CD4-positive, alpha-beta T cell treated with Interleukin-12 subunit alpha and Interleukin-12 subunit beta, for 1 hour (primary cell): ENCODE measurements around the gene CRYBG1.
"Not testable (repeated sequence)": the region's sequence is repeated elsewhere in the genome, so short reads cannot be mapped to it uniquely, and the experiment has no call there.

Experiments
- DNase-seq: peaks from one replicate; pipeline ENCODE4 v3.0.0-alpha.2; 2020

CRYBG1 gene

DNA sequence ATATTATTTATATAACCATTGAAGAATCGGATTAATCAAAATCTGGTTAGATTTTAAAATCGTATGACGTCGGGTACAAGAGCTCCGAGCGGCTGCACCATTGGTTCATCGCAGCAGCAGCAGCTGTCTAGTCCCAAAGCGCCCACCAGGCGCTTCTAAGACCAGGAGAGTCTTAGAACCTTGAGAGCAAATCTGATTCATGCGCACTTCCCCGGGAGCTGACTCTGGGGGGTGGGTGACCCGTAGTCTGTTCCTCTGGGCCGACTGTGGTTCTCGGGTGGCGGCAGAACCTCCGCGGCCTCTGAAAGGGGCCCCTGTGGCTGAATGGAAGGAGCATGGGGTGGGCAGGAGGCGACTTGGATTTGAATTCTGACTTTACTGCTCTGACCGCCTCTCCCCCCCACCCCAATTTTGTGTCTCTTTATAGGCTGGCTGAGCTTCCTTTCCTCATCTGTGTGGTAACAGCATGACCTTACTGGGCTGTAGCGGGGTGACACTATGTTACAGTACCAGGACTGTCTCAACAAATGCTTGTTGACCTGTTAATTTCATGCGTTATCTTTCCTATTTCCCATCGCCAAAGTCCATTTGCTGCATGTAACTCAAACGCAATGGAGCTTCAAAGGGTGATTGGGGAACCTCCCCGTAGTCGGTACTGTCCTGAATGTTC lies 149.0 kb downstream of the CRYBG1 start:
- no peak for DNase-seq

DNA sequence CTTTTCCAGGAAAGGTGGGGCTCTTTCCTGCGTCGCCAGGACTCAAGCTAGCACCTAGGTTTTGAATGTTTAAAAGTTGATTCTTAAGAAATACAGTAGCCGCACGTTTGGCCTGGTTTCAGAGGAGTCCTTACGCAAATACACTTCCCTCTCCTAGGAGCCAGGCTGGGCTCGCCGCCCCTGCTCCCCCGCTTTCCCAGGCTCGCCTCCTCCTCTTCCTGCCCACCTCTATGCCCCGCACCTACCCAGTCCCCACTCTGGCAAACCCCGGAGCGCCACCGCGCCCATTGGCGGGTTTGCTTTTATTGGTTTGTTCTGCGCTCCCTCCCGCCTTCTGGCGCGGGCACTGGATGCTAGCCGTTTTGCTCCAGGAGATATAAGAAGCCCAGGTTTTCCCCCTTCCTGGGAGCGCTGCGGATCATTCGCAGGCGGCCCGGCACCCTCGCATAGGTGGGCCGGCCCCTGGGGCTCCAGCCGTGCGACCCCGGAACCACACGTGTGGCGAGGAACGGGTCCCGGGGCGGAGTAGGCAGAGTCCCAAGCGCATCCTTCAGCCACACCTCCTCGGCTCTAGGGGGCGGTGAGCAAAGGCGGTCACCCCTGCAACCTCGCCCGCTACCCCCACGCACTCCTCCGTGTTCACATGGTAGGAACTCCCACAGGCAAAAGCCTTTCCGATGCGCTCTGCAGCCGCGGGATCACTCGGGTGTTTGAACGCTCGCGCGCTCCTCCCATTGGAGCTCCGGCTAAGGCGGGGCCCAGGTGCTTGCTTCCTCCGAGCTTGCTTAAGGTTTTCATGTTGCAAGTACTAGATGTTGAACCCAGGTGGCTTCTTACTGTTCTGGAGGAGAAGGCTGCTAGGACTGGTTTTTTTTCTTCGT lies 149.8 kb downstream of the CRYBG1 start:
- DNase-seq: peak; percentile 72

DNA sequence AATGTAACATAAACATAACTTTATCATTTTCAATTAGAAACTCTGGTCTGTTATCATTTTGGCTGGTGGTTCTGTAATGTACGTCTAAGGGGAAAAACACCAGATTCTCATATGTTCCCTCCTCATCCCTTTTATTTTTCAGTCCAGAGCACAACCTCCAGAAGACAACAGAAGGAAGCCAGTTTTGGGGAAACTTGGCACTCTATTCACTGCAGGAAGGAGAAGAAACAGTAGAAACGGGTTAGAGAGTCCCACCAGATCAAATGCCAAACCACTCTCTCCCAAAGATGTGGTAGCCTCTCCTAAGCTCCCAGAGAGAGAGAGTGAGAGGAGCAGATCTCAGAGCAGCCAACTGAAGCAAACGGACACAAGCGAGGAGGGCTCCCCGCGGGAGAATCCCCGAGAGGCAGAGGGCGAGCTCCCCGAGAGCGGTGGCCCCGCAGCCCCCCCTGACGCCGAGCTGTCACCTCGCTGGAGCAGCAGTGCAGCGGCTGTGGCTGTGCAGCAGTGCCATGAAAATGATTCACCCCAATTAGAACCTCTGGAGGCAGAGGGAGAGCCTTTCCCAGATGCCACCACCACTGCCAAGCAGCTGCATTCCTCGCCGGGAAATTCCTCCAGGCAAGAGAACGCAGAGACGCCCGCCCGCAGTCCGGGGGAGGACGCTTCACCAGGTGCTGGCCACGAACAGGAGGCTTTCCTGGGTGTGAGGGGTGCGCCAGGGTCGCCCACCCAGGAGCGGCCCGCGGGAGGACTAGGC lies 151.0 kb downstream of the CRYBG1 start:
- peak; percentile 45 for DNase-seq

DNA sequence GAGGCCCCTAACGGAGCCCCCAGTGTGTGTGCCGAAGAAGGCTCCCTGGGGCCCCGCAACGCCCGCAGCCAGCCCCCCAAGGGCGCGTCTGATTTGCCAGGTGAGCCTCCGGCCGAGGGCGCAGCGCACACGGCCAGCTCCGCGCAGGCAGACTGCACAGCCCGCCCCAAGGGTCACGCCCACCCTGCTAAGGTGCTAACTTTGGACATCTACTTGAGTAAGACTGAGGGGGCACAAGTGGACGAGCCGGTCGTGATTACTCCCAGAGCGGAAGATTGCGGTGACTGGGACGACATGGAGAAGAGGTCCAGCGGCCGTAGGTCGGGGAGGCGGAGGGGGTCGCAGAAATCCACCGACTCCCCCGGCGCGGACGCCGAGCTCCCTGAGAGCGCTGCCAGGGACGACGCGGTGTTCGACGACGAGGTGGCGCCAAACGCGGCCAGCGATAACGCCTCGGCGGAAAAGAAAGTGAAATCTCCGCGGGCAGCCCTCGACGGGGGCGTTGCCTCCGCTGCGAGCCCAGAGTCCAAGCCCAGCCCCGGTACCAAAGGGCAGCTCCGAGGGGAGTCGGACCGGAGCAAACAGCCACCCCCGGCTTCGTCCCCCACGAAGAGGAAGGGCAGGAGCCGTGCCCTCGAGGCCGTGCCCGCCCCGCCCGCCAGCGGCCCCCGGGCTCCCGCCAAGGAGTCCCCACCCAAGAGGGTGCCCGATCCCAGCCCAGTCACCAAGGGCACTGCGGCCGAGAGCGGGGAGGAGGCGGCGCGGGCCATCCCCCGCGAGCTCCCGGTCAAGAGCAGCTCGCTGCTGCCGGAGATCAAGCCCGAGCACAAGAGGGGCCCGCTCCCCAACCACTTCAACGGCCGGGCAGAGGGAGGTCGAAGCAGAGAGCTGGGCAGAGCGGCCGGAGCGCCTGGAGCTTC lies 151.8 kb downstream of the CRYBG1 start:
- peak; percentile 81 for DNase-seq

DNA sequence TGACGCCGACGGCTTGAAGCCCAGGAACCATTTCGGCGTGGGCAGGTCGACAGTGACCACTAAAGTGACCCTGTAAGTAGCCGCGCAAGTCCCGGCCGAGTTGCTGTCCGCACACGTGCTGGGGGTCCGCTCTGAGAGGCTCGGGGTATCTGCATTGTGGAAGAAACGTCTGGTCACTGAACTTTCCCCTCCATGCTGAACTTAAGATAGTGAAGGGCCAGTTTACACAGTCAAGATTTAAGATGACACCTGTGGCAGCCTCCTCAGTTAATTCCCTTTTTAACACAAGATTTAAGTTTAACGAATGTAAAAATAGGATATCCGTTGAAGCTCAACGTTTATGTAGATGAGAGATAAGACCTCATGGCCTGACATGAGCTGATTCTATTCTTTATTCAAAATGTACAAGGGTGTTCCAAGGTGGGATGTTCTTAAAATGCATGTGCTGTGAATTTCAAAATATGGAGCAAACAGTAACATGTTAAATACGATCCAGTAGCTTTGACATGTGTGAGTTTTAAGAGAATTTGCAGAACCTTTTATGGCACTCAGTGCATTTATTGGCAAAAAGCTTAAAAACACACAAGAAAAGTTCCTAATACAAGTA lies 152.6 kb downstream of the CRYBG1 start:
- DNase-seq: no peak

DNA sequence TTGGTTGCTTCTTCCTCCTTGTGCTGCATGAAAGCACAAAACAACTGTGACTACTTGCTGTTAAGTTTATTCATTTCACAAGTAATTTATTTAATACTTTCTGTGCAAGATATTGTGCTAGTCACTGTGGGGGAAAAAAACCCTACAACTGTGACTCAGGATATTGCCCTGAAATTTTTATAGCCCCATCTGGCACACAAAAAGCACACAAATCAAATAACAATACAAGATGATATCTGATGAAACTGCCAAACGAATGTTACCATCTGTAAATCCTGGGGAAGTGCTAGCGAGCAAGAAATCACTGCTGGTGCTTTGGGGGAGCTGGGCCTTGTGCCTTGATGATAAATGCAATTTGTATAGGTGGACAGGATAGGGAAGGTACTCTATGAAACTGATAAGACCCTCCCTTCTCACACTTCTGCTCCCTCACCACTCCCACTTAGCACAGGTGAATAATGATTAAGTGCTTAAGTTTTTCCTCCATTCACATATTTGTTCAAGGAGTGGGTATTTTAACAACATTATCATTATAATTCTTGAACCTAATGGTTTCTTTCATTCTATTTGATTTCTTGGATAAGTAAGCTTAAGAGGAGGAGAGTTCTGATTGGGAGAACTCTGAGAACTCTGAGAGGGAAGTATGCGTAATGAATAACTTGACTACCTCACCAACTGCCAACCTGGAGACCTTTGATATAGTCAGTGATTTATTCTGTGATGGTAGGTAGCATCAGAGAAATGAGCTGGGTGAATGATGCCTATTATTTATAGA lies 153.5 kb downstream of the CRYBG1 start:
- no peak for DNase-seq

DNA sequence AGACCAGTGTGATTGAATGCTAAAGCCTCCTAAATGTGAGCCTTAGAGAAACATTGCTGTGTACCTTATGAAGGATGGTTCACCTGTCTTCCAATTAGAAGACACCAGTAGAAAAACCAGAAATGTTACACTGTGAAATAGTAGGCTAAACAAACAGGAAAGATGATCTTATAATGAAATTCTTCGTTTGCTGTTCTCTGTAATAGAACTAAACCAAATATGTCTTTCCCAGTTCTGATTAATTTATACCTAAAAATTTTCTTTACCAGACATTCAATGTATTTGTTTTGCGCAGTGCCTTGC lies 154.0 kb downstream of the CRYBG1 start:
- no peak for DNase-seq

DNA sequence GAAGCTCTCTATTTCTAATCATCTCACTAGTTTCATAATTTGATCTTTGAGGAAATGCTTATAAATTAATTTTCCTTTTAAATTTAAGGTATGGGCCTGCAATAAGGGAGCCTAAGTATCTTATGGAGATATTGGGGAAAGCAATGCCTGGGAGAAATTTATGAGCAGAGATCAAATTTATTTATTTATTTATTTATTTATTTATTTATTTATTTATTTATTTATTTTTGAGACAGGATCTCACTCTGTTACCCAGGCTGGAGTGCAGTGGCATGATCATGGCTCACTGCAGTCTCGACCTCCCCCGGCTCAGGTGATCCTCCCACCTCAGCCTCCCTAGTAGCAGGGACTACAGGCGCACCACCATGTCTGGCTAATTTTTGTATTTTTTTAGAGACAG lies 155.1 kb downstream of the CRYBG1 start:
- DNase-seq: not testable (repeated sequence)

DNA sequence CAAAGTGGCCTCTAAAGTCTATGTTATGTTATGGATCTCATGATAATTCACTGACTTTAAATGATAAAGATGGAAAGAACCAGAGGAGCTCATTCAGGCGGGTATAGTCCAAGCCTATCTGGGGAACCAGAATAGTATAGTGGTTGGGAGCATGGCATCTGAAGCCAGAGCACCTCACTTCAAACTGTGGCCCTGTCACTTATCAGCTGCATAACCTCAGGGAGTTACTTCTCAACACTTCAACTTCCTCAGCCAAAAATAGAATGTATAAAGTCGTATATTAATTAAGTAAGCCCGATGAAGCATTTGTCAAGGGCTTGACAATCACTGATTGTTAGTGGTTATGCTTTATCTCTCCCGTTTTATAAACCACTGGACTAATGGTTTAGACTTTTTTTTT lies 156.1 kb downstream of the CRYBG1 start:
- no peak for DNase-seq

DNA sequence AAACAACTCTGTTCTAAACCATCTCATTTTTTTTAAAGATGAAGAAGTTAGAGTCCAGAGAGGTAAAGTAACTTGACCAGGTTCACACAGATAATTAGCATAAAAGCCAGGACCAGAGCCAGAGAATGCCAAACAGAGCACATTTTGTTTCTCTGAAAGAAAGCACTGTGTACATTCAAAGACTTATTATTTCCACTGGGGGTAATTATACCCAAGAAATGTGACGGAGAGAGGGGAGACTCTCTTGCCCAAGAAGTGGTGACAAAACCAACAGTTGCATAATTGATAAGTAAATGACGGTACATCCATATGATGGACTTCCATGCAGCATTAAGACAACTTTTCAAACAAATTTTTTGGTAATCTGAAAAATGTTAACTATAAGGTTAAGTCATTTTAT lies 157.2 kb downstream of the CRYBG1 start:
- no peak for DNase-seq

DNA sequence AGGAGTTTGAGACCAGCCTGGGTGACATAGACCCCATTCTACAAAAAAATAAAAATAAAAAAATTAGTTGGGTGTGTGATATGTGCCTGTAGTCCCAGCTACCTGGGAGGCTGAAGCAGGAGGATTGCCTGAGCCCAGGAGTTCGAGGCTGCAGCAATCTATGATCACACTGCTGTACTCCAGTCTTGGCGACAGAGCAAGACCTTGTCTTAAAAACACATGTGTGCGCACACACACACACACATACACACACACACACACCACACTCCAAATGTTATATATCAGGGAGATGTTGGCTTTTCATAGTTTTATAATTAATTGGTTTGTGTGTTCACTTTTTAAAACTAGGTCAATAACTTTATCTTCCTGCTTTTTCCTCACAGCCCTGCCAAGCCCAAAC lies 158.2 kb downstream of the CRYBG1 start:
- DNase-seq: no peak

DNA sequence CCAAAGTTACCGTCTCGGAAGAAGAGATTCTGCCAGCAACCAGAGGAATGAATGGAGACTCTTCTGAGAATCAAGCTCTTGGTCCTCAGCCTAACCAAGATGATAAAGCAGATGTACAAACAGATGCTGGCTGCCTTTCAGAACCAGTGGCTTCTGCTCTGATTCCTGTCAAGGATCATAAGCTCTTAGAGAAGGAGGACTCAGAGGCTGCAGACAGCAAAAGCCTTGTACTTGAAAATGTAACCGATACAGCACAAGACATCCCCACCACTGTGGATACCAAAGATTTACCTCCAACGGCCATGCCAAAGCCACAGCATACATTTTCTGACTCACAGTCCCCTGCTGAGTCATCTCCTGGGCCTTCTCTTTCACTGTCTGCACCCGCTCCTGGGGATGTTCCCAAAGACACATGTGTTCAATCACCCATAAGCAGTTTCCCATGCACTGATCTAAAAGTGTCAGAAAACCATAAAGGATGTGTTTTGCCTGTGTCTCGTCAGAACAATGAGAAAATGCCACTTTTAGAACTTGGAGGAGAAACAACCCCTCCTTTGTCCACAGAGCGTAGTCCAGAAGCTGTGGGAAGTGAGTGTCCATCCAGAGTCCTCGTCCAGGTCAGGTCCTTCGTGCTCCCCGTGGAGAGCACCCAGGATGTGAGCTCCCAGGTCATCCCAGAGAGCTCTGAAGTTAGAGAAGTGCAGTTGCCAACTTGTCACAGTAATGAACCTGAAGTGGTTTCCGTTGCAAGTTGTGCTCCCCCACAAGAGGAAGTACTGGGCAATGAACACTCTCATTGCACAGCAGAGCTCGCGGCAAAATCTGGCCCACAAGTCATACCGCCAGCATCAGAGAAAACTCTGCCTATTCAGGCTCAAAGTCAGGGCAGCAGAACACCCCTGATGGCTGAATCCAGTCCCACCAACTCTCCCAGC lies 159.2 kb downstream of the CRYBG1 start:
- DNase-seq: peak; percentile 81

DNA sequence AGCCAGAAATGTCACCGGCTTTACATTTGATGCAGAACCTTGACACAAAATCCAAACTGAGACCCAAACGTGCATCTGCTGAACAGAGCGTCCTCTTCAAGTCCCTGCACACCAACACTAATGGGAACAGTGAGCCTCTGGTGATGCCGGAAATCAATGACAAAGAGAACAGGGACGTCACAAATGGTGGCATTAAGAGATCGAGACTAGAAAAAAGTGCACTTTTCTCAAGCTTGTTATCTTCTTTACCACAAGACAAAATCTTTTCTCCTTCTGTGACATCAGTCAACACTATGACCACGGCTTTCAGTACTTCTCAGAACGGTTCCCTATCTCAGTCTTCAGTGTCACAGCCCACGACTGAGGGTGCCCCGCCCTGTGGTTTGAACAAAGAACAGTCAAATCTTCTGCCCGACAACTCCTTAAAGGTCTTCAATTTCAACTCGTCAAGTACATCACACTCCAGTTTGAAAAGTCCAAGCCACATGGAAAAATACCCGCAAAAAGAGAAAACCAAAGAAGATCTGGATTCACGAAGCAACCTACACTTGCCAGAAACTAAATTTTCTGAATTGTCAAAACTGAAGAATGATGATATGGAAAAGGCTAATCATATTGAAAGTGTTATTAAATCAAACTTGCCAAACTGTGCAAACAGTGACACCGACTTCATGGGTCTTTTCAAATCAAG lies 160.3 kb downstream of the CRYBG1 start:
- peak; percentile 90 for DNase-seq

DNA sequence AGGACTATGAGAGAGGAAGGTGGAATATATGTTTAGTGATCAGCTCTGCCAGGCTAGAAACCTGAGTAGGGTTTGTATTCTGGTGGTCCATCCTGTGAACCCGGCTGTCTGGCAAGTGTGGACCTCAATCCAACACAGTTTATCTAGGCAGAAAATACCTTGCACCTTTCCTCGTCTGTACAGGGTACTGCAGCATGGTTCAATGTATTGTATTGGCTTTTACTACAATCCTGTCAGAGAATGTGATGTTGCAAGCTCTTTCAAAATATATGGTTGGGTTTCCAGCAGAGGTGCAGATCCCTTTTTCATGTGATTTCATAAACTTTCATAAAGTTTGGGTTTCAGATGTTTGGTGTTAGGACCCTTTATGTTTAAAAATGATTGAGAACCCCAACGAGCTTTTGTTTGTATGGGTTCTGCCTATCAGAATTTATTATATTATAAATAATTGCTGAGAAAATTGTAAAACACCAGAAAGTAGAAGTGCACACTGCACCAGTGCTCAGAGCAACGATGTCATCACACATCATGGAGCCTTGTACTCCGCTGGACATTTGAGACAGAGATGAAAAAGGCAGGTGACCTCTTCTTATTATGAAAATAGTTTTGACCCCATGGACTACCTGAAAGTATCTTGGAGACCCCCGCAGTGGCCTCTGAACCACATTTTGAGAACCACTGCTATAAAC lies 162.2 kb downstream of the CRYBG1 start:
- DNase-seq: no peak

DNA sequence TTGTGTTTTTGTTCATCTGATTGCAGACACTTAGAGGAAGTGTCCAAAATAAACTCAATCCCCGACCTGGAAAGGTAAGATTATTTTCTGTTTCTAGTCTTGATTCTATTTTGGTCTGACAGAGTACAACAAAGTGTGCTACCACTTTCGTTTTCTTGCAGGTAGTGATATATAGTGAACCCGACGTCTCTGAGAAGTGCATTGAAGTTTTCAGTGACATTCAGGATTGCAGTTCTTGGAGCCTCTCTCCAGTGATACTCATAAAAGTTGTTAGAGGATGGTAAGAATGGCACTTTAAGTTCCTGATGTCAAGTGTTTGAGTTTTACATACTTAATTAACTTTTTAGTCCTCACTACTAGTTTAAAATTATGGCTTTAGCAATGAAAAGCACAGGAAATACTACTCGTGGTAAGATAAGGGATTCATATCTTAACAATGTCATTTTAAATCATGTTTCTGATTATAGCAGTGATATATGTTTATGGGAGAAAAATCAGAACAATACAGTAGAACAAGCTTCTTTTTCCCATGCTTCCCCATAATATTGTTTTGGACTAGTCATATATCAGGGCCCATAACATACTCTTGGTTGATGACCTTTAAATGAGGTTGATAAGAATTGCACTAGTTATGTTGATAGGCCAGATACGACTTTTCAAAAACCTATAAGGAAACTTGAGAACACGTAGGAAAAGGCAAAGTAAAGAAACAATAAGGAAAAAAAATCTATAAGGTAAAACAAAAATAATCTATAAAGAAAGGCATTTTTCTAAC lies 164.8 kb downstream of the CRYBG1 start:
- peak; percentile 60 for DNase-seq

DNA sequence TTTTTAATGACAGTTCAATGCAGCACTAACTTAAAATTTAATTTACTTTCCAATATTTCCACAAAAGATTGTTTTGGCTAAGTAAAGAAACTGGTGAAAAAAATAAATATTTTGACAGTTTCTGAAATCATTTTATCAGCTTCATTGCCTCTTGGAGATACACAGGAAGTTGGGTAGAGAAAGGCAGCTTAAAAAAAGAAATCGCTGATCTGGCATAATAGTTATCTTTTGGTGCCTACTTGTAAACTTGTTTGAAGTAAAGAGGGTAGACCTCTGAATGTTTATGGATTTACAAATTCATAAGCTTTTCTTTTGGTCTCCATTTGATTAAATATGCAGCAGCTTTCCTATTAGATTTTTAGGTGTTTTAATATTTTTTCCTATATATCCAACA lies 165.4 kb downstream of the CRYBG1 start:
- DNase-seq: no peak

DNA sequence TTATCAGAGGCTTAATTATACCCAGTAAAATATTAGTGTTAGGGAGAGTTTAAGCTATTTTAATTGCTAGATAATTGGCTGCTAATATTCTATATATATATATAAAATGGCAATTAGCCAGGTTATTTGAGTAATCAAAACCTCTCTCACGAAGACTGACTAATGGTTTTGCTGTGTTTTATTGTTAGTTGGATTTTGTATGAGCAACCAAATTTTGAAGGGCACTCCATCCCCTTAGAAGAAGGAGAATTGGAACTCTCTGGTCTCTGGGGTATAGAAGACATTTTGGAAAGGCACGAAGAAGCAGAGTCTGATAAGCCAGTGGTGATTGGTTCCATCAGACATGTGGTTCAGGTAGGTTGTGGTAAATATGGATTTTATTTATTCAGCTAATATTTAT lies 166.6 kb downstream of the CRYBG1 start:
- DNase-seq: no peak

DNA sequence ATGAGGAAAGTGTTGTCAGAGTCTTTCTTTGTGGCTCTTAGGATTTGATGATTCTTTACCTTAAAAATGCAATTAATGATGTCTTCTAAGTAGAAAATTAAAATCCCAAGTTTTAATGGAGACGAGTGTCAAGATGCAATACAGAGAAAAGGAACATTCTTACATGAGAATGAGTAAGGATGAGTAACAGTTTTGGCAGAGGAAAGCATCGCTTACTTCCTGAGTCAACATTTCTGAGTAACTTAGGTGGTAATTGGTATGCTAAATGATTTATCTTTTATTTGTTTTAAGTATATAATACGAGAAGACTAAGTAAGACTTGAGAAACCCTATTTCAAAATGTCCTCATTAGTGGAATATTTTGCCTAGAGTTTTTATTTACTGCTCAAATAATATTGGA lies 167.5 kb downstream of the CRYBG1 start:
- no peak for DNase-seq
